ENCODE measurements around the gene SNX25. TPM values are rescaled to one million over a fixed set of nuclear protein-coding genes. Genes with fewer than 3 reads are reported as not detected.
"Not testable (repeated sequence)": the region's sequence is repeated elsewhere in the genome, so short reads cannot be mapped to it uniquely, and the experiment has no call there.

Gene SNX25
- polyA plus RNA-seq, 1 experiment: 11.7 TPM

DNA sequence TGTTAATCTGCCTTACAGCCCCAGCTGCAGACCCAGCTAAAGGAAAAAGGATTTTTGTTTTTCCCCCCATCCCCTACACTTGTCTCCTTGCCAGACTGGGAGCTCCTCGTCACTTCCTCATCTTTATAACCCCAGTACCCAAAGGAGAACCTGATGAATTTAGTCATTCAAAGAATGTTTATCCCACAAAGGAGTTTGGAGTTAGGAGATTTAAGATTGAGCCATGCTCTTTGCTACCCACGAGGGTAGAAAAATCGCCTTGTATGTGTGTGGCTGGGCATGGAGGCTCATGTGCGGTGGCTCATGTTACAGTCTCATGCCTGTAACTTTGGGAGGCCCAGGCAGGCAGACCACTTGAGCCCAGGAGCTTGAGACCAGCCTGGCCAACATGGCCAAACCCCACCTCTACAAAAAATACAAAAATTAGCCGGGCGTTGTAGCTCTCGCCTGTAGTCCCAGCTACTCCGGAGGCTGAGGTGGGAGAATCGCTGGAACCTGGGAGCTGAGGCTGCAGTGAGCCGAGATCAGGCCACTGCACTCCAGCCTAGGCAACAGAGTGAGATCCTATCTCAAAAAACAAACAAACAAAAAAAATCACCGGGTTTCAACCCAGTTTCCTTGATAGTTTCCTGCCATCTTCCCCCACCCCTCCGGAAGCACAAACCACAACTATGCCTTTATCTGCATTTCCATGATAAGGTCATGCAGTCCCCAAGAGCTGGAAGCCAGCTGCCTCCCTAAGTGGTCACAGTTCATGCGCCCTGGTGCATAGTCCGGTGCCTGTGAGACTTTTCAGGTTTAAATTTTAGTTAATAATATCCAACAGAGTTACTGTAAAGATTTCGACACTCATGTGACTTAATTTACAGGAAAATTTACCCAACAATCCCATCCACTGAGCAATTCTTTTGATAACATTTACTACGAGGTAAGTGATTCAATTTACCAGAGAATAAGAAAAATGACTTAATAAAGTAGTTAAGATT is 7.1 kb upstream of the SNX25 start:
- peaks cover 2% of the 10 kb centered on the region; the same call in 1 of the 2 replicates for H3K36me3 ChIP-seq (ENCODE audit: control insufficient read depth, insufficient read depth, low read length)
- no peak overlapping the region for H3K4me3 ChIP-seq (ENCODE audit: low read depth, low read length)
- H3K27me3 ChIP-seq (ENCODE audit: control insufficient read depth, insufficient read depth, low read length): no peaks in the 10 kb centered on the region
- POLR2A ChIA-PET: no interaction called here
- TF ChIP-seq, protein P1, sequence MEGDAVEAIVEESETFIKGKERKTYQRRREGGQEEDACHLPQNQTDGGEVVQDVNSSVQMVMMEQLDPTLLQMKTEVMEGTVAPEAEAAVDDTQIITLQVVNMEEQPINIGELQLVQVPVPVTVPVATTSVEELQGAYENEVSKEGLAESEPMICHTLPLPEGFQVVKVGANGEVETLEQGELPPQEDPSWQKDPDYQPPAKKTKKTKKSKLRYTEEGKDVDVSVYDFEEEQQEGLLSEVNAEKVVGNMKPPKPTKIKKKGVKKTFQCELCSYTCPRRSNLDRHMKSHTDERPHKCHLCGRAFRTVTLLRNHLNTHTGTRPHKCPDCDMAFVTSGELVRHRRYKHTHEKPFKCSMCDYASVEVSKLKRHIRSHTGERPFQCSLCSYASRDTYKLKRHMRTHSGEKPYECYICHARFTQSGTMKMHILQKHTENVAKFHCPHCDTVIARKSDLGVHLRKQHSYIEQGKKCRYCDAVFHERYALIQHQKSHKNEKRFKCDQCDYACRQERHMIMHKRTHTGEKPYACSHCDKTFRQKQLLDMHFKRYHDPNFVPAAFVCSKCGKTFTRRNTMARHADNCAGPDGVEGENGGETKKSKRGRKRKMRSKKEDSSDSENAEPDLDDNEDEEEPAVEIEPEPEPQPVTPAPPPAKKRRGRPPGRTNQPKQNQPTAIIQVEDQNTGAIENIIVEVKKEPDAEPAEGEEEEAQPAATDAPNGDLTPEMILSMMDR (IDR thresholded peaks at IDR 0.05; ENCODE audit: insufficient read depth, low read depth, low read length): no peak
- no peak for DNase-seq (ENCODE audit: low read depth)
- CTCF ChIA-PET: interaction anchor here (0.6 to 2.7 kb wide), 6 partner anchors 15 to 582 kb away, joined by 3 to 13 read pairs (median 4); no protein-coding TSS in a partner anchor

DNA sequence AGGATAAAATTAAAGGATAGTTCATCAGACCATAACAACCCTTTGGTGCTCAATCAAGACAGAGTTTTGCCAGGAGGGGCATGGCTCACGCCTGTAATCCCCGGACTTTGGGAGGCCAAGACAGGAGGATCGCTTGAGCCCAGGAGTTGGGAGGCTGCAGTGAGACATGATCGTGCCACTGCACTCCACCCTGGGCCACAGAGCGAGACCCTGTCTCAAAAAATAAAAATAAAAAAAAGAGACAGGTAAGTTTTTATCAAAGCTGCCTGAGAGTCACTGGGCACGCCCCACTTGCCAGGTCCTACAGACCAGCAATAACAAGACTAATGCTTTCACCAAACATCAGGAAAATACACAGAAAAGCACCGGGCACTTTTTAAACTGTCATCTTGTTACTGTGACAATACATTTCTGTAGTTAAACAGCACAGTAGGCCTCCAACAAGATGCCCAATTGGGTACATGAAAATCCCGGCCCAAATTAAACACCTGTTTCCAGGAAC is 6.4 kb upstream of the SNX25 start:
- peak overlapping the region; percentile 39 for H3K4me3 ChIP-seq (ENCODE audit: low read depth, low read length)
- DNase-seq (ENCODE audit: low read depth): no peak
- no peaks in the 10 kb centered on the region; the same call in 1 of the 2 replicates for H3K36me3 ChIP-seq (ENCODE audit: control insufficient read depth, insufficient read depth, low read length)
- H3K27me3 ChIP-seq (ENCODE audit: control insufficient read depth, insufficient read depth, low read length): no peaks in the 10 kb centered on the region
- TF ChIP-seq, protein P1 (IDR thresholded peaks at IDR 0.05; ENCODE audit: insufficient read depth, low read depth, low read length): no peak
- ChIA-PET CTCF (interaction anchor here (1.2 to 2.7 kb wide), 2 partner anchors 19 to 146 kb away, joined by 3 to 13 read pairs; no protein-coding TSS in a partner anchor), POLR2A (no interaction called here)

DNA sequence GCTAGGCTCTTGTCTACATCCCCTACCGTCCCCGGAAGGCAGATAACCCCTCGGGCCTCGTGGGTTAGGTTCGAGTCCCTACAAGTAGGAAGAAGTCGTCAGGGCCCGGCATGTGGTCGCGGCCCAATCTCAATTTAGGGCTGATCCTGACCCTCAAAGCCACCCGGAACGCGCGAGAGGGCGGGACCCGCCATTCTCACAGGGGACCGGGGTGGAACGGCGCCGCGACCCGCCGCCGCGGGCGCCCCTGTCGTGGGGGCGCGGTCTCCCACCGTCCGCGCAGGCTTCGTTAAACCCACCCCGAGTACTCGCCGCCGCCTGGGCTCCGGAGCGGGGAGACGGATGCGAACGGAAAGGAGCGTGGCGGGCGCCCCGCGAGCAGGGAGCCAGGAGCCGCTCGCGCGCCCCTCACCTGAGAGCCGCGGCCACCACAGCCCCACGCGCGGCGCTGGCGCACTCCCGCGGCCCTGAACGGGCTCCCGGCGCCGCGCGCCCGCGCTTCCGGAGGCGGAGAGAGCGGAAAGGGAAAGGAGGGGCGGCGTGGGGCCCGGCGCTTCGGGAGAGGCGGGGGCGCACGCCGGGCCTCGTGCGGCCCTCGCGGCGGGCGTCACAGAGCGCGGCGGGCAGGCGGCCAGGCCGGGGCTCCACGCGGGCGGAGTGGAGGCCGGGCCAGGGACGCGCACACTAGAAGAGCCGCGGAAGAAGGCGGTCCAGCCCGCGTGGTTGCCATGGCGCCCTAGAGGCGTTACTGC is 5.7 kb upstream of the SNX25 start, which contains the start of gene CFAP97:
Gene CFAP97, minus strand, starts transcription at position 515 of the 752 bp plus-strand sequence. CDS start 12,804 bp downstream, outside the sequence.
- H3K4me3 ChIP-seq (ENCODE audit: low read depth, low read length): peak within 1 kb of the TSS; percentile 39
- no peak for DNase-seq (ENCODE audit: low read depth)
- H3K27me3 ChIP-seq (ENCODE audit: control insufficient read depth, insufficient read depth, low read length): no peaks in the 10 kb centered on the region
- H3K36me3 ChIP-seq (ENCODE audit: control insufficient read depth, insufficient read depth, low read length): no peaks in the 10 kb centered on the region; the same call in 1 of the 2 replicates
- ChIA-PET POLR2A (no interaction called here), CTCF (interaction anchor here (1.1 to 1.2 kb wide), 2 partner anchors 20 to 145 kb away, joined by 3 read pairs; no protein-coding TSS in a partner anchor)
- TF ChIP-seq, protein P1 (IDR thresholded peaks at IDR 0.05; ENCODE audit: insufficient read depth, low read depth, low read length): no peak

DNA sequence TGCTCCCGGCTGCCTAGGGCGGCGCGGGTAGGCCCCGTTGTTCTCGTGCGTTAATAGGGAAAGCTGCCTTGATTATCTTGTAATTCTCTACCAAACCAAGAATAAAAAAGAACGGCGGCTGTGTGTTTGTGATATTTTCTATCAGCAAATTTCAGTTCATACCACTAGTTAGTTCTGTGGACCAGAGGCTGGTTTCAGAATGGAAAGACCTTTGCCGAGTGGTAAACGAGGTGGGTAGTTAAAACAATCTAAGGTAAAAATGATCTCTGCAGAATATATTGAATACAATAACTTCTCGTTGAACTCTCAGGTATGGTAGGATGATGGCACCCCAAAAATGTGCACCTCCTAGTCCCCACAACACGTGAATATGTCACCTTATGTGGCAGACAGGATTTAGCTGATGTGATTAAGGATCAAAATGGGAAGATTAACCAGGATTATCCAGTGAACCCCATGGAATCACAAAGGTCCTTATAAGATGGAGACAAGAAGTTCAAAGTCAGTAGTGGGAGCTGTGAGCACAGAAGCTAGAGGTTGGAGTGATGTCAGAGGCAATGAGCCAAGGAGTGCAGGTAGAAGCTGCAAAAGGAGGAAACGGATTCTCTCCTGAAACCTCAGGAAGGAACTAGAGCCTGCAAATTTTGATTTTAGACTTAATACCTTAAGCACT is 5.0 kb upstream of the SNX25 start:
- Histone ChIP-seq H3K27me3 (ENCODE audit: control insufficient read depth, insufficient read depth, low read length) (no peaks in the 10 kb centered on the region), H3K36me3 (ENCODE audit: control insufficient read depth, insufficient read depth, low read length) (no peaks in the 10 kb centered on the region; the same call in 1 of the 2 replicates), H3K4me3 (ENCODE audit: low read depth, low read length) (peak overlapping the region; percentile 39)
- POLR2A ChIA-PET: no interaction called here
- TF ChIP-seq, protein P1 (IDR thresholded peaks at IDR 0.05; ENCODE audit: insufficient read depth, low read depth, low read length): no peak
- no peak for DNase-seq (ENCODE audit: low read depth)
- CTCF ChIA-PET: interaction anchor here (1.1 kb wide), 1 partner anchor 21 kb away, joined by 3 read pairs; no protein-coding TSS in a partner anchor

DNA sequence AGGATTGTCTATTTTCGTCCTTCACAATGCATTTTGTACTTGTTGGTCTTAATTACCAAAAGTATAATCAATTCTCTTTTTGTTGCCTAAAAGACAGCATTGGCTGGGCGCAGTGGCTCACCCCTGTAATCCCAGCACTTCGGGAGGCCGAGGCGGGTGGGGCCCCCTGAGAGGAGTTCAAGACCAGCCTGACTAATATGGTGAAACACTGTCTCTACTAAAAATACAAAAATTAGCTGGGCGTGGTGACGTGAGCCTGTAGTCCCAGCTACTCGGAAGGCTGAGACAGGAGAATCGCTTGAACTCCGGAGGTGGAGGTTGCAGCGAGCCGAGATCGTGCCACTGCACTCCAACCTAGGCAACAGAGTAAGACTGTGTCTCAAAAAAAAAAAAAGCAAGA is 4.3 kb upstream of the SNX25 start:
- CTCF ChIA-PET: interaction anchor here (1.1 kb wide), 1 partner anchor 22 kb away, joined by 3 read pairs; no protein-coding TSS in a partner anchor
- POLR2A ChIA-PET; DNase-seq (ENCODE audit: low read depth); H3K4me3 ChIP-seq (ENCODE audit: low read depth, low read length); H3K36me3 ChIP-seq (ENCODE audit: control insufficient read depth, insufficient read depth, low read length); H3K27me3 ChIP-seq (ENCODE audit: control insufficient read depth, insufficient read depth, low read length): not testable (repeated sequence)

Data from BJ (cell line).